Astrocyte (in vitro differentiated cells and primary cell): ENCODE results near the gene NCOA5.

Source experiments
- EZH2 ChIP-seq: IDR thresholded peaks from 2 replicates; pipeline ENCODE4 v1.6.1; 2012; ENCODE audit warnings: mild to moderate bottlenecking, low read length, inconsistent platforms; ENCODE audit not compliant: insufficient read depth
- TF ChIP-seq, protein P1 (sequence below): IDR thresholded peaks from 2 replicates; pipeline ENCODE4 v1.5.1; 2011; ENCODE audit warnings: low read depth, mild to moderate bottlenecking, inconsistent platforms, low read length, moderate library complexity; ENCODE audit not compliant: insufficient read depth

GRCh38 chr20:46027245-46027853 is 62.4 kb downstream of the NCOA5 start:
- TF ChIP-seq, protein P1, sequence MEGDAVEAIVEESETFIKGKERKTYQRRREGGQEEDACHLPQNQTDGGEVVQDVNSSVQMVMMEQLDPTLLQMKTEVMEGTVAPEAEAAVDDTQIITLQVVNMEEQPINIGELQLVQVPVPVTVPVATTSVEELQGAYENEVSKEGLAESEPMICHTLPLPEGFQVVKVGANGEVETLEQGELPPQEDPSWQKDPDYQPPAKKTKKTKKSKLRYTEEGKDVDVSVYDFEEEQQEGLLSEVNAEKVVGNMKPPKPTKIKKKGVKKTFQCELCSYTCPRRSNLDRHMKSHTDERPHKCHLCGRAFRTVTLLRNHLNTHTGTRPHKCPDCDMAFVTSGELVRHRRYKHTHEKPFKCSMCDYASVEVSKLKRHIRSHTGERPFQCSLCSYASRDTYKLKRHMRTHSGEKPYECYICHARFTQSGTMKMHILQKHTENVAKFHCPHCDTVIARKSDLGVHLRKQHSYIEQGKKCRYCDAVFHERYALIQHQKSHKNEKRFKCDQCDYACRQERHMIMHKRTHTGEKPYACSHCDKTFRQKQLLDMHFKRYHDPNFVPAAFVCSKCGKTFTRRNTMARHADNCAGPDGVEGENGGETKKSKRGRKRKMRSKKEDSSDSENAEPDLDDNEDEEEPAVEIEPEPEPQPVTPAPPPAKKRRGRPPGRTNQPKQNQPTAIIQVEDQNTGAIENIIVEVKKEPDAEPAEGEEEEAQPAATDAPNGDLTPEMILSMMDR, result no peak
- no peak for TF ChIP-seq EZH2
